Measurements from ENCODE around the gene SGMS2.

GRCh38 chr4:107922486-107923473 lies 98.0 kb downstream of the SGMS2 start:
- TF ChIP-seq POLR2AphosphoS5 (IDR thresholded peaks at IDR 0.05; ENCODE audit: low read depth, low read length) (no peak), POLR2A (IDR thresholded peaks at IDR 0.05; ENCODE audit: low read depth, low read length) (no peak), TAF1 (IDR thresholded peaks at IDR 0.05; ENCODE audit: low read depth, low read length) (no peak)
